Ishikawa (cell line): ENCODE data around the gene TMEM43.

Source experiments
- CEBPB ChIP-seq: IDR thresholded peaks from 2 replicates; pipeline ENCODE4 v1.6.1; 2012
- CREB1 ChIP-seq: IDR thresholded peaks from 2 replicates; pipeline ENCODE4 v1.6.1; 2012; ENCODE audit warnings: low read depth
- EGR1 ChIP-seq: IDR thresholded peaks from 2 replicates; pipeline ENCODE4 v1.6.1; 2012
- EP300 ChIP-seq: IDR thresholded peaks from 2 replicates; pipeline ENCODE4 v1.6.1; 2012; ENCODE audit warnings: borderline replicate concordance
- FOXM1 ChIP-seq: IDR thresholded peaks from 2 replicates; pipeline ENCODE4 v1.6.1; 2012; ENCODE audit warnings: low read depth, borderline replicate concordance
- NFIC ChIP-seq: IDR thresholded peaks from 2 replicates; pipeline ENCODE4 v1.6.1; 2012
- RAD21 ChIP-seq: IDR thresholded peaks from 2 replicates; pipeline ENCODE4 v1.6.1; 2012; ENCODE audit warnings: low read depth
- TAF1 ChIP-seq: IDR thresholded peaks from 2 replicates; pipeline ENCODE4 v1.6.1; 2012; ENCODE audit warnings: low read depth, mild to moderate bottlenecking
- TCF12 ChIP-seq: IDR thresholded peaks from 2 replicates; pipeline ENCODE4 v1.6.1; 2012; ENCODE audit warnings: low read depth
- TEAD4 ChIP-seq: IDR thresholded peaks from 2 replicates; pipeline ENCODE4 v1.6.1; 2012
- YY1 ChIP-seq: IDR thresholded peaks from 2 replicates; pipeline ENCODE4 v1.6.1; 2012; ENCODE audit warnings: low read depth
- ZBTB7A ChIP-seq: IDR thresholded peaks from 2 replicates; pipeline ENCODE4 v1.6.1; 2012; ENCODE audit warnings: low read depth
- TF ChIP-seq, protein P1 (sequence below): IDR thresholded peaks from 2 replicates; pipeline ENCODE4 v1.6.1; 2012
- TF ChIP-seq, protein P2 (sequence below): IDR thresholded peaks from 2 replicates; pipeline ENCODE4 v1.6.1; 2012
- TF ChIP-seq, protein P3 (sequence below): IDR thresholded peaks from 2 replicates; pipeline ENCODE4 v1.6.1; 2012; ENCODE audit warnings: low read depth, mild to moderate bottlenecking

The TMEM43 gene

GRCh38 chr3:14159426-14159825 lies 34.6 kb downstream of the TMEM43 start:
- TF ChIP-seq, protein P1, sequence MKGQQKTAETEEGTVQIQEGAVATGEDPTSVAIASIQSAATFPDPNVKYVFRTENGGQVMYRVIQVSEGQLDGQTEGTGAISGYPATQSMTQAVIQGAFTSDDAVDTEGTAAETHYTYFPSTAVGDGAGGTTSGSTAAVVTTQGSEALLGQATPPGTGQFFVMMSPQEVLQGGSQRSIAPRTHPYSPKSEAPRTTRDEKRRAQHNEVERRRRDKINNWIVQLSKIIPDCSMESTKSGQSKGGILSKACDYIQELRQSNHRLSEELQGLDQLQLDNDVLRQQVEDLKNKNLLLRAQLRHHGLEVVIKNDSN = no peak
- TF ChIP-seq TEAD4 = no peak

DNA sequence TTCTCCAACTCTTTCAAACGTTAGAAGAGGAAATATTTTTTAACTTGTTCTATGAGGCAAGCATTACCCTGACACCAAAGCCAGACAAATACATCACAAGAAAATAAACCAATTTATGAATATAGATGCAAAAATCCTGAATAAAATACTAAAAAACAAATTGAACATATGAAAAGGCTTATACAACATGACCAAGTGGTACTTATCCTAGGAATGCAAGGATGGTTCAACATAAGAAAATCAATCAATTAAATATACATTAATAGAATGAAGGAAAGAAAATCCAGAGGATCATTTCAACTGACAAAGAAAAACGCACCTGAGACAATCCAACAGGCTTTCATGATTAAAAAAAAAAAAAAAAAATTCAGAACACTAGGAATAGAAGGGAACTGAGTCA lies 36.4 kb downstream of the TMEM43 start:
- TF ChIP-seq NFIC (no peak), CREB1 (no peak), RAD21 (no peak), EP300 (no peak), YY1 (no peak), TAF1 (no peak), TEAD4 (no peak), ZBTB7A (no peak), TCF12 (no peak), FOXM1 (no peak), EGR1 (no peak), CEBPB (no peak)
- TF ChIP-seq, protein P2, sequence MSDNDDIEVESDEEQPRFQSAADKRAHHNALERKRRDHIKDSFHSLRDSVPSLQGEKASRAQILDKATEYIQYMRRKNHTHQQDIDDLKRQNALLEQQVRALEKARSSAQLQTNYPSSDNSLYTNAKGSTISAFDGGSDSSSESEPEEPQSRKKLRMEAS = no peak
- TF ChIP-seq, protein P3, sequence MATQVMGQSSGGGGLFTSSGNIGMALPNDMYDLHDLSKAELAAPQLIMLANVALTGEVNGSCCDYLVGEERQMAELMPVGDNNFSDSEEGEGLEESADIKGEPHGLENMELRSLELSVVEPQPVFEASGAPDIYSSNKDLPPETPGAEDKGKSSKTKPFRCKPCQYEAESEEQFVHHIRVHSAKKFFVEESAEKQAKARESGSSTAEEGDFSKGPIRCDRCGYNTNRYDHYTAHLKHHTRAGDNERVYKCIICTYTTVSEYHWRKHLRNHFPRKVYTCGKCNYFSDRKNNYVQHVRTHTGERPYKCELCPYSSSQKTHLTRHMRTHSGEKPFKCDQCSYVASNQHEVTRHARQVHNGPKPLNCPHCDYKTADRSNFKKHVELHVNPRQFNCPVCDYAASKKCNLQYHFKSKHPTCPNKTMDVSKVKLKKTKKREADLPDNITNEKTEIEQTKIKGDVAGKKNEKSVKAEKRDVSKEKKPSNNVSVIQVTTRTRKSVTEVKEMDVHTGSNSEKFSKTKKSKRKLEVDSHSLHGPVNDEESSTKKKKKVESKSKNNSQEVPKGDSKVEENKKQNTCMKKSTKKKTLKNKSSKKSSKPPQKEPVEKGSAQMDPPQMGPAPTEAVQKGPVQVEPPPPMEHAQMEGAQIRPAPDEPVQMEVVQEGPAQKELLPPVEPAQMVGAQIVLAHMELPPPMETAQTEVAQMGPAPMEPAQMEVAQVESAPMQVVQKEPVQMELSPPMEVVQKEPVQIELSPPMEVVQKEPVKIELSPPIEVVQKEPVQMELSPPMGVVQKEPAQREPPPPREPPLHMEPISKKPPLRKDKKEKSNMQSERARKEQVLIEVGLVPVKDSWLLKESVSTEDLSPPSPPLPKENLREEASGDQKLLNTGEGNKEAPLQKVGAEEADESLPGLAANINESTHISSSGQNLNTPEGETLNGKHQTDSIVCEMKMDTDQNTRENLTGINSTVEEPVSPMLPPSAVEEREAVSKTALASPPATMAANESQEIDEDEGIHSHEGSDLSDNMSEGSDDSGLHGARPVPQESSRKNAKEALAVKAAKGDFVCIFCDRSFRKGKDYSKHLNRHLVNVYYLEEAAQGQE = no peak
- TF ChIP-seq, protein P1 = no peak

DNA sequence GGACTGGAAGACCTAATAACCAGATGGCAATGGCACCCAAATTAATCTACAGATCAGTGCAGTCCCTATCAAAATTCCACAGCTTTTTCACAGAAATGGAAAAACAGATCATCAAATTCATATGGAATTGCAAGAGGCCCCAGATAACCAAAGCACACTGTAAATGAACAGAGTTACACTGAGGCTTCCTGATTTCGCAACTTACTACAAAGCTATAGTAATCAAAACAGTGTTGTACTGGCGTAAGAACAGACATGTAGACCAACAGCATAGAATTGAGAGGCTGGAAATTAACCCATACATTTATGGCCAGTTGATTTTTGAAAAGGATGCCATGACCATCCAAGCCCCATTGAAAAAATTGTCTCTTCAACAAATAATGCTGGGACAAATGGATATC lies 37.3 kb downstream of the TMEM43 start:
- no peak for TF ChIP-seq NFIC
- TF ChIP-seq, protein P3 = no peak
- no peak for TF ChIP-seq FOXM1
- TF ChIP-seq, protein P1 = no peak

- TF ChIP-seq CREB1 (no peak), EP300 (no peak), NFIC (no peak), YY1 (no peak), FOXM1 (no peak), TAF1 (no peak), ZBTB7A (no peak), EGR1 (no peak), CEBPB (no peak), TEAD4 (no peak)
- TF ChIP-seq, protein P2 = no peak
- TF ChIP-seq, protein P3 = no peak
Measured at GRCh38 chr3:14166877-14167603, 42.2 kb downstream of the TMEM43 start.

DNA sequence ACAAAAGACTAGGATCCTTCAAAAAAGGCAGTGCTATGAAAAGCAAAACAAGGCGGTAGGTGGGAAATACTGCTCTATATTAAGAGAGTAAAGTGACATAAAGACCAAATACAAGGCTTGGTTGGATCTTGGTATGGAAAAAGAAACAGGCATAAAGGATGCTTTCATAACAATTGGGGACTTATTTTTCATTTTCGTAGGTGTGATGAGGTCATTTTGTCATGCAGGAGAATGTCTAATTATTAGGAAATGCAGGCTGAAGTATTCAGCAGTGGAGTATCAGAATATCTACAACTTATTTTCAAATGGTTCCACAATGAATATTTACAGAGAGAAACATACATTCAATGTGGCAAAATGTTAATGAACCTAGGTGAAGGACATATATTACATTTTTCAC lies 44.6 kb downstream of the TMEM43 start:
- TF ChIP-seq TEAD4 (no peak), YY1 (no peak), EGR1 (no peak), TCF12 (no peak), NFIC (no peak)
- TF ChIP-seq, protein P3 = no peak
